ENCODE results near the gene OR6M1.

DNA sequence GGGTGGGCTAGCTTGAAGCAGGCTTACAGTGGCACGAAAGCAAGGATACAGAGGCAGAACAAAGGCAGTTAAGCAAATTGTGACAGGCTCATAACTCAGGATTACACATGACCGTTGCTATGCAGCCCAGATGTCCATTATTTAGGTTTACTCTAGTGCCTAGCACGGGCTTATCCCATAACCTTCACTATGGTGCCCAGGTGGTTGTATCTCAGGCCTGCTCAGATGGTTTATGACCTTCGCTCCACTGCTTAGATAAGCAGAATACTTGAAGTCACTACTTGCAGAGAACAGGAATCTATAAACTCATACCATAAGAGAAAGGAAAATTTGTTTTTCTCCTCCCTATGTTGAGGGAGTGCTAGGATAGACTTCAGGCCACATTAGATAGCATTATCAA, 9.0 kb downstream of the OR6M1 start:
- TF ChIP-seq CTCF (IDR thresholded peaks at IDR 0.05) = no peak
- no peak for TF ChIP-seq POLR2A (IDR thresholded peaks at IDR 0.05)

All from testis (tissue), 2 donors.